ENCODE results near the gene PLA2G2F. TPM values are rescaled to one million over a fixed set of nuclear protein-coding genes. Genes with fewer than 3 reads are reported as not detected.

PLA2G2F gene
- total and polyA plus RNA-seq, 2 of the 8 experiments (the other 6 are each of a cell fraction or from before 2014, with no cell fraction given): not detected

DNA sequence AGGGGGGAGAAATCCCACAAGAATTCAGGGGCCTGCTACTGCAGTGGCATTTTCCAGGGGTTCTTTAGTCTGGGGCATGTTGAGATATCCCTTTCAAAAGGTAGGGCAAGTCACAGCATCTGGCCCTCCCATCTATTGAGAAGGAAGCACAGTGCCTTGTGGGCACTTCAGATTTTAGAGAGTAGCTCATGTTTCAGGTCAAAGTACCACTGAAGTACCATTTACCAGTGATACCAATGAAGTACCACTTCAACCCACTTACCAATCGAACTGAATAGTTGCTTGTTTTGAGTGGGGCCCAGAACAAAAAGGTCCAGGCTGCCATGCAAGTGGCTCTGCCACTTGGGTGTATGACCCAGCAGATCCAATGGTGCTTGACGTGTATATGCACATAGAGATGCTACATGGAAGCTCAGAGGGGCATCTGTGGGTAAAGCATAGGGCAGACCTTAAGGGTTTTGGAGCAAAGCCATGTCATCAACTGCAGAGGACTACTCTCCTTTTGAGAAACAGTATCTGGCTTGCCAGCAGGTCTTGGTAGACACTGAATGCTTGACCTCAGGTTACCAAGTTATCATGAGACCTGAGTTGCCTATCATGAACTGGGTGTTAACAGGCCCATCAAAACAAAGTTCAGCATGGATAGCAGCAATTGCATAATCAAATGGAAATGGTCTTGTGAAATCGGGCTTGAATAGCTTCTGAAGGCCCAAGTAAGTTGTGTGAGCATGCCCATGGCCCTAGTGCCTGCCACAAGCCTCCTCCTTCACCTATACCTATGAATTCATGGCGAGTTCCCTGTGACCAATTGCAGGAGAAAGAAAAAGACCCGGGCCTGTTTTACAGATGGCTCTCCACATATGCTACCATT, 43.3 kb upstream of the PLA2G2F start (continued):
- no peak for TF ChIP-seq KDM1A (IDR thresholded peaks at IDR 0.05; ENCODE audit: borderline replicate concordance, low read length)
